ENCODE data around the gene SYNPR. TPM values are rescaled to one million over a fixed set of nuclear protein-coding genes. Genes with fewer than 3 reads are reported as not detected.

The SYNPR gene
- polyA plus RNA-seq, 3 donors: not detected

DNA sequence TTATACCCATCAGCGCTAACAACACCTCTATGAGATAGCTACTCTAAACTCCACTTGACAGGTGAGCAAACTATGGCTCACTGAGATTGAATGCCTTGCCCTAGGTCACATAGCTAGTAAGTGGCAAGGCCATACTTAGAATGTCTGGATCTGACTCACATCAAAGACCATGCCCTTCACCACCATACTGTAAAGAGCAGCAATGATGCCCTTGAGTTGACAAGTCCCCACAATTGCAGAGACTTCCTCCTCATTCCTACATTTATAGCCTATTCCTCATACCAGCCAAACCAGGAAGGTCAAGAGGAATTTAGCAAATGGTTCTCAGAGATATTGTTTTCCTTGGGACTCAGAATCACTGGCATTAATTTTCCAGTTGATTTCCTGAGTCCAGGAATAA lies 216.5 kb downstream of the SYNPR start:
- no peak overlapping the region for H3K27ac ChIP-seq (ENCODE audit: low read depth, low read length)
- WGBS, 3 donors: 97 to 100% (median 97%) methylated on average over 1 of the region's 1 CpG

DNA sequence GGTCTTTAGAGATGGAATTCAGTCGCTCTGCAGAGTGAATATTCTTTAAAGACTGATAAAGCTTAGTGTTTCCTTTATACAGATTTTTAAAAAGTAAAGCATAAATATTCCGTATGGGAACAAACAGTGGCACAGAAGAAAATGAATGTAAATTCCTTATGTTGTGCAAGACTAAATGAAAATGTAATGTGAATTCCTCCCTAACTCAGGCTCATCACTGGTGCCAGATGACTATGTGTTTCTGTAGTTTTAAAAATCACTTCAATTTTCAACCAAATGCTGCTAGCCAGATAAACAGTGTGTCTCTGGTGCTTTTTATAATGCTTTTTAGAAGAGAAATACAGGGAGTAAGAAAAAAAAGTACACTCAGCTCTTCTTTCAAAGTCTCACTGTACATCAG lies 219.5 kb downstream of the SYNPR start:
- H3K27ac ChIP-seq (ENCODE audit: low read depth, low read length): no peak overlapping the region
- WGBS, 3 donors: 71 to 85% (median 73%) methylated on average over 2 of the region's 2 CpGs

DNA sequence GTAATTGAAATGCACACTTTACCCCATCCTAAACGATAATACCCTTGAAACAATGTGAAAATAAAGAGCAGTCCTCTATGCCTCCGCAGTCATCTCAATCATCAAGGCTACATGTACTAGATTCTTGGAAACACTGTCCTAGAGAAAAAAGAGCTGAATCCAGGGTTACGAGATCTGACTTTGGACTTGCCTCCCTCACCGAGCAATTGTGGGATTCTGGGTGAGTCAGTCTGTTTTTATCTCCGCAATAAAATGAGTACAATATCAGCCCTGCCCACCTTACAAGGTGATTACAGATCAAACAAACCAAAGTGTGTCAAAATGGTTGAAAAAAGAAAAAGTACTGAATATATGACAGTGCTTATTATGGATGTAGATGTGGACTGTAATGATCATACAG lies 222.1 kb downstream of the SYNPR start:
- no peak overlapping the region for H3K27ac ChIP-seq (ENCODE audit: low read depth, low read length)
- WGBS, 3 donors: 85 to 87% (median 87%) methylated on average over 5 of the region's 5 CpGs

DNA sequence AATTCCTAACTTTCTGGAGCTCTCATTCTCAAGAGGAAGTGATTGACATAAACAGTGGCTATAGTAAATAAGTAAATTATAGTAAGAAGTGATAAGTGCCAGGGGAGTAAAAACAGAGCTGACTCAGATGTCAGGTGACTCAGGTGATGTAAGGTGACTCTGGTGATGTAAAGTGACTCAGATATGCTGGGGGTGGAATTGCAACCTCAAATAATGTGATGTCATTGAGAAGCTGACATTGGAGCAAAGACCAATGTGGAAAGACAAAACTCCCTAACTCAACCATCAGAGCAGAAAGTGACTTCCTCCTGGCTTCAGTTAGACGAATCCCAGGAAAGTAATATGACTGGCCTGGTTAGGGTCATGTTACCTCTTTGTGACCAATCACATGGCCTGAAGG lies 230.2 kb downstream of the SYNPR start:
- no peak overlapping the region for H3K27ac ChIP-seq (ENCODE audit: low read depth, low read length)
- WGBS, 3 donors: 41 to 78% (median 70%) methylated on average over 1 of the region's 1 CpG

DNA sequence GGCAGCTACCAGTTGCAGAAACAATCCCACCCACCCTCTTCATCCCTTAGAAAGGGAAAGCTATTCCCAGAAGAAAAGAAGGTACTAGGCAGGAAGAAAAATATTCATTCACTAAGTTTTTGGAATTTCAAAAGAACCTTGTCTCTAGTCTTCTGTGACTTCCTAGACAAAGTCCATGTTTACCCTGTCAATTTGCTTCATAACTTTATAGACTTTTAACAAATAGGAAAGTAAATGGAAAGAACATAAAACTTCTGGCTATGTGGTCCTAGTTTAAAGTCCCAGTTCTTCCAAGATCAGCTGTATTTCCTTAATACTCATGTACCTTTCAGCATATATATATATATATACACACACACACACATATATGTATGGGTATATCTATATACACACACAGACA lies 230.7 kb downstream of the SYNPR start:
- H3K27ac ChIP-seq (ENCODE audit: low read depth, low read length): no peak overlapping the region

DNA sequence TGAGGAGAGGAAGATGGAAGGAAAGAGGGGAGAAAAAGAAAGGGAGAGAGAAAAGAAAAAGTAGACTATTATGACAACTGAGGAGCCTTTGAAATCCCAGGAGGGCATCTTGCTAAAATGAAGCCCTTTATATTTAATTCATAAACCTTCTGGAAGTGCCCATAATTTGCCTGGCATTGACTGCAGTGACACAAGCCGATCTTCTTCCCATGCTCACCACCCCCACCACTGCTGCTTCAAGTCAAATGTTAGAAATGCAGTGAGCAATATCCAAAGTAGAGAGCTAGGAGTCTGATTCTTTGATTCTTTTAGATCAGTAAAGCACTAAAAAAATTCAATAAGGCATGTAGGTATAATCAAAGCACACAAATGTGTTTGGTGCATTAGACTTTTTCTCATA lies 235.7 kb downstream of the SYNPR start:
- WGBS, 3 donors: 76 to 94% (median 89%) methylated on average over 1 of the region's 1 CpG
- H3K27ac ChIP-seq (ENCODE audit: low read depth, low read length): no peak overlapping the region

DNA sequence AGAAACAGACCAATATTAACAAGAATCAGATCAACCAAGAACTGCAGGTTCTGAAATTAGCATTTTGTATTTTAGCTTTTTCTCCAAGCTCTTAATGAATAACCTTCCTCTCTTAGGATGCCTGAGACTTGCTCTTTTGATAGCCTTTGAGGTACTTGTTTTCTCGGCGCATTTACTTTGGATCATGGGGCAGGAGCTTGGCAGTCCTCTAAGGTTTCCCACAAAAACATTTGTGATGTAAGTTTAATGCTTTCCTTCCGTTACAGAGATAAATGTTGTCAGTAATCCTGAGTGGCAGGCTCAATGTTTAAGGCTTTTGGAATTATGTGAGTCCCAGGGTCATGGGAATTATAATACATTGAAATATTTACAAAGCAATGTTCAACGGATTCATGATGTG lies 236.6 kb downstream of the SYNPR start:
- 79 to 81% (median 80%) methylated on average over 4 of the region's 4 CpGs for WGBS, 3 donors

DNA sequence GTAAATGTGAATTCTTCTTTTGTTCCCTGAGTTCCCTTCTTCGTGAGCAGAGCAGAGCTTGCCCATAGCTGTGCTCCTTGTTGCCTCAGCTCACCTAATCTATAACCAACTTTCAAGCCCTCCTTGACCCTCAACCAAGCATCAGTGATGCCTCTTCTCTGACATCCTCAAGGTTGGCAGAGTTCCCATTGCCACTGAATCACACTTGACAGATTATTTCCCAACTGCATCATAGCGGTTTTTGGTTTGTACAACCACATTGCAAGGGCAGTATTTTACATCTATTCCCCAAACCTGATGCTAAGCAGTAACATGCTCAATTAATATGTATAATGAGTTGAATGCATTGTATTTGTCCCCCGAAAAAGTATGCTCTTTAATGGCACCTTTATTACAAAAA lies 241.3 kb downstream of the SYNPR start:
- H3K27ac ChIP-seq (ENCODE audit: low read depth, low read length): no peak overlapping the region
- WGBS, 3 donors: 70 to 86% (median 79%) methylated on average over 3 of the region's 3 CpGs

More for the DNA sequence above, 236.6 kb downstream of the SYNPR start:
- H3K27ac ChIP-seq (ENCODE audit: low read depth, low read length): no peak overlapping the region

DNA sequence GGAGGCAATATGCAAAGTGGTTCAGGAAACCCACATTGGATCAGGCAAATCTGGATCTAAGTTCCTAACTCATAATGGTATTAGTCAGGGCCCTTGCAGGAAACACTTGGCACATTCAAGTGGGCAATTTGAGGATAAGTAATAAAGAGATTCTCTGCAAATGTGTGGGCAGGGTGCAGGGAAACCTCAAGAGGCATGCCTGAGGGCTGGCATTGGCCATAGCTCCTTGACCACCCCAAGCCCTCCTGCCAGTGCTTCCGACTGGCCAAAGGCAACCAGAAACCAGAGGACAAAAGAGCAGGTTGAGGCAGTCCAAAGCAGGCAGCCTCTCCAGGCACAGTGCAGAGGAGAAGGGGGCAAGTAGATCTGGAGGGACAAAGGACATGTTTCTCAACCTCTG lies 243.5 kb downstream of the SYNPR start:
- H3K27ac ChIP-seq (ENCODE audit: low read depth, low read length): no peak overlapping the region
- WGBS, 3 donors: 87 to 100% (median 92%) methylated on average over 1 of the region's 1 CpG

DNA sequence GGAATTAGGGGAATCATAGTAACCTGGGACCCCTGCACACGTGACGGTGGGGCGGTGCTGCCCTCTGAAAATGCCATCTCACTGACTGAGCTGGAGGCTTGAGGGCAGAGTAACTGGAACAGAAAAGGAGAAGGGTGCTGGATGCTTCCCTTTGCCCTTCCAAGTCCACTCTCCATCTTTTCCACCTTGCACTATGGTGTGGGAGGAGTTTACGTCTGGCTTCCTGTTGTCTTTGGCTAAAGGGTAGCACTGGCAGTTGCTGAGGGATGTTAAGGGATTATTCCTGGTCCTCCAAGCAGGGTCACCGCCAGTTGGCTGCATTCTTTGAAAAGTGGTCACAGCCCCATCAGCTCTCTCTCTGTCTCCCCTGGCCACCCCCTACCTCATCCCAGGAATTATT lies 245.0 kb downstream of the SYNPR start:
- H3K27ac ChIP-seq (ENCODE audit: low read depth, low read length): no peak overlapping the region
- 59 to 69% (median 66%) methylated on average over 5 of the region's 5 CpGs for WGBS, 3 donors

DNA sequence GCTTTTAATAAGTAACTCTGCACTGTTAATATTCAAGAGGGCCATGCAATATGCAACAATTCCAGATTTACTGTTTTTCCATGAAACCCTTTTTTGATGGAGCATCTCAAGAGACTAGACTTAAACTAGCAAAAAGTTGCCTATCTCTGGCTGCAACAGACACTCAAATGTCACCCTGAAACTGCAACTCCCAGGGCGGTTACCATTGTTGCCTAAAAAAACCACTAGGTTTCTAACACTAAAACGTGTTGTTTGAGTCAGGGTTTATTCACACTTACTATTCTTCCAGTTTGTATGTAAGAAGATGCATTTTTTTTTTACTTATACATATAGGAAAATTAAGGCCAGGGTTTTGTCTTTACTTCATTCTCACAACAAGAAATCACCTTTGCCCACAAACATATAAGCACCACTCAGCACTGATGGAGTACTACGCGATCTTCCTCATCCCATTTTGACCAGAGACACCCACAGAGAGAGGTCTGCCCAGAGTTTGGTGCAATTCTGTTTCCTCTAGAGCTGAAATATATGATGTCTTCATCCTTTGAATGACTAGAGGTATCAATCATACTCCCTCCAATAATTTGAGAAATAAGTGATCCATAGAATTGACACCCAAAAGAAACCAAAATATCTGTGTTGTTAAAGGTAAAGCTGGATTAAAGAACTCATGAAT lies 250.4 kb downstream of the SYNPR start:
- WGBS, 3 donors: 75 to 87% (median 81%) methylated on average over 4 of the region's 4 CpGs
- no peak overlapping the region for H3K27ac ChIP-seq (ENCODE audit: low read depth, low read length)

DNA sequence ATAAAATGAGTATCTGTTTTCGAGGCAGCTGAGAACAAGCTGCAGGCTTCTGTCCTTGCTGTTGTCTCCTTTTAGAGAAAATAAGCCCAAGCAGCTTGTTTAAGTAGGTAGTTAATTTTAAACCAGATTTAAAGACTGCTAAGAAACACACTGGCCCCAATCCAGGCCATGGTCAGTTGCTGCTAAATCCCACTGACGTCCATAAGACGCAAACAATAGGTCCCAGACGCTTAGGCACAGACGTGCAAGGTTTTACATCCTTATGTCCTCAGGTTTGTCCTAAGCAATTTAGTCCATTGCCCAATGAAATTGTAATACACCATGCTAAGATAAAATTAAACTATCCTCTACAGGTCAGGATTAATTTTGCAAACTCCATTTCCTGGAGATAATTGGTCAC lies 254.4 kb downstream of the SYNPR start:
- no peak overlapping the region for H3K27ac ChIP-seq (ENCODE audit: low read depth, low read length)
- 67 to 86% (median 75%) methylated on average over 5 of the region's 5 CpGs for whole genome bisulfite sequencing, 3 donors

DNA sequence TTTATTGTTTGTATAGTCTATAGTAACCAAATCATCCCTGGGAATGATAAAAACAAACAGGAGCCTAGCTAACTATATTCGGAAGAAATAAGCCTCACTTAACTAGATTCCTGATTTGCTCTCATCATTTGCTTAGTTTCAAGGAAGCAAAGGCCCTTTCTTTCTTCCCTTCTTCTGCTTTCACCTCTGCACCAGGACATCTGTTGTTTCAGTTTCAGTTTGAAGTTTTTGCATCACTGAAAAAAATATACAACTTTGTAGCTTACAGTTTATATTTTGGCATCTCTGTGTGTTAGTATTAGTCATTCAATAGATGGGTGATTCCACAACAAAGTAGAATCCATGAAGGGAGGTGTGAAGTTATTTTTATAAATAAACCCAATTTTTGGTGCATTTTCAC lies 260.8 kb downstream of the SYNPR start:
- WGBS, 3 donors: 69 to 89% (median 76%) methylated on average over 1 of the region's 1 CpG

DNA sequence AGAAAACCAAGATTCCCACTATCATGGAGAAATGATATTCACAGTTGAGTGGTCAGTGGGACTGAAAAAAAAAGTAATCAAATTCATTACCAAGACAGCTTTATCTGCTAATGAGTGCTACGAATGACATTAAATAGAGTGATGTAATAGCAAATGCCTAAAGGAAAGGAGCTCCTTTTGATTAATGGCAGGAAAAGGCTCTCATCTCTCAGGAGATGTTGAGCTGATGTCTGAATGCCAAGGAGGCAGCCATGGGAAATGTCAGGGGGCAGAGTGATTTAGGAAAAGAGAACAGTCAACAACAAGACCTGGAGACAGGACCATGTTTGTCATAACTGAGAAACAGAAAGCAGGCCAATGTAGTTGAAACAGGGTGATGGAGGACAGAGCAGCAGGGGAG lies 277.7 kb downstream of the SYNPR start:
- 64 to 79% (median 72%) methylated on average over 1 of the region's 1 CpG for WGBS, 3 donors
- no peak overlapping the region for H3K27ac ChIP-seq (ENCODE audit: low read depth, low read length)

More for the DNA sequence above, 260.8 kb downstream of the SYNPR start:
- no peak overlapping the region for H3K27ac ChIP-seq (ENCODE audit: low read depth, low read length)

DNA sequence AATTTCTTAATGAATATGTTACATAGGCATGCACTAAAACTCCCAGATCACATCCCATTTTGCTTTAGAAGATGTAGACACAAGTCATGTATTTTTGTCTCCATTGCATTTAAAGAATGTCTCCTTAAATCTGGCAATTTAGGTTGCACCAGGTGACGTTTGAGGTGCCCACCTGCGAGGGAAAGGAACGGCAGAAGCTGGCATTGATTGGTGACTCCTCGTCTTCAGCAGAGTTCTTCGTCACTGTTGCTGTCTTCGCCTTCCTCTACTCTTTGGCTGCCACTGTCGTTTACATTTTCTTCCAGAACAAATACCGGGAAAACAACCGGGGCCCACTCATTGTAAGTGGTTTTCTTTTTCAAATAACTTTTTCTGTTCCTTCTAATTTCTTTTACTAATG lies 278.3 kb downstream of the SYNPR start:
- H3K27ac ChIP-seq (ENCODE audit: low read depth, low read length): no peak overlapping the region
- WGBS, 3 donors: 73 to 80% (median 79%) methylated on average over 9 of the region's 9 CpGs

DNA sequence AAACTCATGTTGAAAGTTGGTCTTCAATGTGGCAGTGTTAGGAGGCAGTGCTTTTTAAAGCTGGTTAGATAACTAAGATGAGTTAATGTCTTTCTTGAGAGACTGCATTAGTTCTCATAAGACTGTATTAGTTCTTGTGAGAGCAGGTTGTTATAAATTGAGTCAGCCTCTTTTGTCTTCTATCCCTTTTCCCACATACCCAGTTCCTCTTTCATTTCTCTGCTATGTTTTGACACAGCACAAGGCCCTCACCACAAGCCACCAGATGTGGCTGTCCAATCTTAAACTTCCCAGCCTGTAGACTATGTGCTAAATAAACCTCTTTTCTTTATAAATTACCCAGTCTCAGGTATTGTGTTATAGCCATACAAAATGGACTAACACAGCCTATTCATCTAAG lies 279.8 kb downstream of the SYNPR start:
- no peak overlapping the region for H3K27ac ChIP-seq (ENCODE audit: low read depth, low read length)

DNA sequence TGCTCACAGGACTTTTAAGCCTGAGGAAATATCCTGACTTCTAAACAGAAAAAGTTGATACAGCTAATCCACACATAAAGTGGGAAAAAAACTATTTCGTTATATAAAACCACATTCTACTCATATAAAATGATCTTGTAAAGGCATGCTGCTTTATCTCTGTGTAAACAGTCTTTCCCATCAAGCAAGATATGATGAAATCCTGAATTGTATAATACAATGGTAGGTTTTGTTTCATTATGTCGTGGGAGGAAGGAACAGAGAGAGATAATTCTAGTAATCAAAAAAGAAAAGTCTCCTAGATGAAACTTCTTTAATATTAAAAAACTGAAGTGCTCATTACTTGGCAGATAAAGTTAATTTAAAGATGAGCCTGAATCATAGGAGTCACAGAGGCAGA lies 281.8 kb downstream of the SYNPR start:
- H3K27ac ChIP-seq (ENCODE audit: low read depth, low read length): no peak overlapping the region
- 31 to 55% (median 40%) methylated on average over 2 of the region's 2 CpGs for WGBS, 3 donors

DNA sequence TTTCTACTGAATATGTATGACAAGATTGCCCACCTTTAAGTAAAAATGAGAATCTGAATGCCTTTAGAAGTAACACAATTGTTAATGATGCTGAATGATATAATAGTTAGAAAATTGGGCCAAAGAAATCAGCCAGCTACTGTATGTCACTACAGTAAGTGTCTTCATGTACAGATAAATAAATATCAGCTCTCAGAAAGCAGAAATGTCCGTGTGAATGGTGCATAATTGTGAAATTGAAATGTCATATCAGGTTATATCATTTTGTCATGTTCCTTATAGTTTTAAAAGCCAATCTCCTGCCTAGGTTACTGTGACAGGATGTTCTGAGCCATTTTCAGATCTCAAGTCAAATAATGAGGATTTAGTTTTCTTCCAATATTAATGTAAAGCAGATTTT lies 283.8 kb downstream of the SYNPR start:
- 26 to 39% (median 30%) methylated on average over 1 of the region's 1 CpG for WGBS, 3 donors
- H3K27ac ChIP-seq (ENCODE audit: low read depth, low read length): no peak overlapping the region

DNA sequence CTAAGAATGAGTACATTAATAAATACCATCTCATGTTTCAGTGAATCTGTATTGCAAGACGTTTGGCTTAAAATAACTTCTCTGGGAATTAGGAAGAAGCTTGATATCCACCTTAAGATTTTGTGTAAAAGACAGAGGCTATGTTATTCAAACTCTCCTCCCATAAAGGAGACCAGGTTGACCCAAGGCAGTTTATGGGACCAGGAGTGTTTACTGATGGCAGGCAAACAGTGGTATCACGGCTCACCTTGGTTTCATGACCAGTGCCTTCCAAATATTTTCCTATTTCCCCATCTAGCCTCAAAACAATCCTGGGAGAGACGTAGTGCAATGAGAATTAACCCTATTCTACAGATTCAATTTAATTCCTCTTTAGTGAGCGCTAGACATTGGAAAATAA lies 284.2 kb downstream of the SYNPR start:
- H3K27ac ChIP-seq (ENCODE audit: low read depth, low read length): no peak overlapping the region
- WGBS, 3 donors: 50 to 71% (median 51%) methylated on average over 4 of the region's 4 CpGs

DNA sequence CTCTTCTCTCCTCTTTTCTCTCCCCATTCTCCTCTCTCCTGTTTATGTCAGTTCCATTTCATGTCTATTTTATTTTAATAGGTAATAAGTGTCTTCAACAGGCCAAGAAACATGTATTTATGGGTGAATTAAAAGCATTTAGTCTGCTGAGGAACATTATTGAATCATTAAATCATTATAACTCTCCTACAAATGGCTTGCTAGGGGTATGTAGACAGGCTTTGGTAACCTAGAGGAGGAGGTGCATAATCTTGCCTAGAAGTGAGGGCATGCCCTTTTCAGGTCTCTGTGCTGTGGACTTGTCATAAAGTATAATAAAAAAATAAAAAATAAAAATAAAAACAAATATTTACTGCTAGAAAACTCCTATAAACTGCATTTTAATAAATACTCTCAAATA lies 285.5 kb downstream of the SYNPR start:
- H3K27ac ChIP-seq (ENCODE audit: low read depth, low read length): no peak overlapping the region

DNA sequence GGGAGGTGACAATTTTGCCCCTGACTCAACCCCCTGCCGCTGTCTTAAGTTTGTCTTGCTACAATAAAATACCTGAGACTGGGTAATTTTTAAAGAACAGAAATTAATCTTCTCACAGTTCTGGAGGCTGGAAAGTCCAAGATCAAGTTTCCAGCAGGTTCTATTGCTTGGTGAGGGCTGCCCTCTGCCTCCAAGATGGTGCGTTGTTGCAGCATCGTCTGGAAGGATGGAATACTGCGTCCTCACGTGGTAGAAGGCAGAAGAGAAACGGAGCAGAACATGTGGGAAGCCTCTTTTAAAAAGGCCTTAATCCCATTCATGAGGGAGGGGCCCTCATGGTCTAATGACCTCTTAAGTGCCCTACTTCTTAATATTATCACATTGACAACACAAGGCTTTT lies 287.1 kb downstream of the SYNPR start:
- no peak overlapping the region for H3K27ac ChIP-seq (ENCODE audit: low read depth, low read length)
- 68 to 79% (median 74%) methylated on average over 6 of the region's 6 CpGs for WGBS, 3 donors
